OCI-LY1 (cell line): ENCODE results near the gene ST7L.

Experiments
- H2AFZ ChIP-seq: fragments of 200-600 bp; sonication (generic), shearing (Covaris generic); 2 replicates; pipeline ENCODE4 v1.6.0; 2014; ENCODE audit warnings: antibody characterized with exemption, mild to moderate bottlenecking, low read length
- H3F3A ChIP-seq: fragments of 200-600 bp; sonication (generic), shearing (Covaris generic); 2 replicates; pipeline ENCODE4 v1.6.0; 2014; ENCODE audit warnings: mild to moderate bottlenecking, antibody characterized with exemption, low read length, moderate library complexity; ENCODE audit not compliant: insufficient read depth
- H3K27ac ChIP-seq: fragments of 200-600 bp; sonication (generic); 2 replicates; pipeline ENCODE4 v1.5.1; 2014; ENCODE audit warnings: low read length, mixed run types, mild to moderate bottlenecking, low read depth; ENCODE audit not compliant: poor library complexity, severe bottlenecking
- H3K27me3 ChIP-seq: fragments of 200-600 bp; sonication (generic); 2 replicates; pipeline ENCODE4 v1.6.0; 2014; ENCODE audit warnings: antibody characterized with exemption, mild to moderate bottlenecking, low read length, moderate library complexity; ENCODE audit not compliant: insufficient read depth
- H3K36me3 ChIP-seq: fragments of 200-600 bp; sonication (generic); 2 replicates; pipeline ENCODE4 v1.6.1; 2014; ENCODE audit warnings: mild to moderate bottlenecking, antibody characterized with exemption, low read length, moderate library complexity, mixed read lengths; ENCODE audit not compliant: insufficient read depth
- H3K4me1 ChIP-seq: fragments of 200-600 bp; sonication (generic); 2 replicates; pipeline ENCODE4 v1.5.1; 2014; ENCODE audit warnings: mild to moderate bottlenecking, low read length, moderate library complexity; ENCODE audit not compliant: insufficient read depth, severe bottlenecking
- H3K4me2 ChIP-seq: fragments of 200-600 bp; sonication (generic), shearing (Covaris generic); 2 replicates; pipeline ENCODE4 v1.6.1; 2014; ENCODE audit warnings: low read length
- H3K4me3 ChIP-seq: fragments of 200-600 bp; sonication (generic); 2 replicates; pipeline ENCODE4 v1.5.1; 2014; ENCODE audit warnings: low read length, low read depth, mild to moderate bottlenecking, mixed read lengths; ENCODE audit not compliant: poor library complexity, severe bottlenecking
- H3K79me2 ChIP-seq: fragments of 200-600 bp; shearing (Covaris generic); 2 replicates; pipeline ENCODE4 v1.6.1; 2016; ENCODE audit warnings: mixed run types, low read length, mixed read lengths; ENCODE audit not compliant: insufficient read depth
- H3K9ac ChIP-seq: fragments of 200-600 bp; sonication (generic), shearing (Covaris generic); 2 replicates; pipeline ENCODE4 v1.6.1; 2014; ENCODE audit warnings: mild to moderate bottlenecking, low read length, mixed read lengths
- H3K9me2 ChIP-seq: fragments of 200-600 bp; sonication (generic), shearing (Covaris generic); 2 replicates; pipeline ENCODE4 v1.6.1; 2014; ENCODE audit warnings: low read depth, mild to moderate bottlenecking, low read length, mixed read lengths
- H3K9me3 ChIP-seq: fragments of 200-600 bp; shearing (Covaris generic); 2 replicates; pipeline ENCODE4 v1.6.1; 2014; ENCODE audit warnings: low read length, mixed read lengths
- H4K20me1 ChIP-seq: fragments of 200-600 bp; sonication (generic), shearing (Covaris generic); 2 replicates; pipeline ENCODE4 v1.6.0; 2016; ENCODE audit warnings: mild to moderate bottlenecking, low read length; ENCODE audit not compliant: insufficient read depth
- EZH2 ChIP-seq: fragments of 200-600 bp; sonication (generic), shearing (Covaris generic); IDR thresholded peaks from 2 replicates; pipeline ENCODE4 v1.8.0; 2017; ENCODE audit warnings: borderline replicate concordance, mixed run types, mild to moderate bottlenecking, antibody characterized with exemption, low read length, moderate library complexity, mixed read lengths
- TF ChIP-seq, protein P1 (sequence below): fragments of 200-600 bp; sonication (generic), shearing (Covaris generic); IDR thresholded peaks from 2 replicates; pipeline ENCODE4 v1.5.1; 2017; ENCODE audit warnings: mild to moderate bottlenecking, antibody characterized with exemption, low read length, moderate library complexity, mixed read lengths

ST7L gene

DNA sequence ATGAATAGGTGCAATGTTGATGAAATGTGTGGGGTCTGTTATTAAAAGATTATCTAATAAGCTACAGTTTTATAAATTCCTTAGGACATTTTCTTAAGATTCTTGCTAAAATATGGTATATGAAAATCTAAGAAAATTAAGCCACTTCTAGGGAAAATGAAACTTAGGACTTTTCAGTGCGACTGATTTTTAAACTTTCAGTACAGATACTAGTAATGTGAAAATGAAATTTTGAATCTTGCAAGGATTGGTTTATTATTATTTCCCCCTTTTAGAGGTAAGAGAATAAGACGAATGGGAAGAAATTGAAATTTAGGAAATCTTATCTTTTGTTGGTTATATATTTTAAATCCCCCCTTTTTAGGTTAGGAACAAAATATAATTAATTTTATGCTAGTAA, 17.1 kb upstream of the ST7L start:
- peaks cover 38% of the 10 kb centered on the region for H3K36me3 ChIP-seq
- peaks cover 4% of the 10 kb centered on the region for H4K20me1 ChIP-seq
- peaks cover 17% of the 10 kb centered on the region for H3K4me1 ChIP-seq
- H3K79me2 ChIP-seq: peaks cover 86% of the 10 kb centered on the region
- H3K27ac ChIP-seq: peak overlapping the region; percentile 41
- no peak overlapping the region for H3K4me3 ChIP-seq
- H3K4me2 ChIP-seq: no peak overlapping the region
- no peaks in the 10 kb centered on the region for H3K9me3 ChIP-seq
- H3F3A ChIP-seq: no peaks in the 10 kb centered on the region
- H3K27me3 ChIP-seq: no peaks in the 10 kb centered on the region
- no peaks in the 10 kb centered on the region for H3K9me2 ChIP-seq
- no peak overlapping the region for H2AFZ ChIP-seq
- H3K9ac ChIP-seq: no peak overlapping the region
- no peak for TF ChIP-seq EZH2
- TF ChIP-seq, protein P1, sequence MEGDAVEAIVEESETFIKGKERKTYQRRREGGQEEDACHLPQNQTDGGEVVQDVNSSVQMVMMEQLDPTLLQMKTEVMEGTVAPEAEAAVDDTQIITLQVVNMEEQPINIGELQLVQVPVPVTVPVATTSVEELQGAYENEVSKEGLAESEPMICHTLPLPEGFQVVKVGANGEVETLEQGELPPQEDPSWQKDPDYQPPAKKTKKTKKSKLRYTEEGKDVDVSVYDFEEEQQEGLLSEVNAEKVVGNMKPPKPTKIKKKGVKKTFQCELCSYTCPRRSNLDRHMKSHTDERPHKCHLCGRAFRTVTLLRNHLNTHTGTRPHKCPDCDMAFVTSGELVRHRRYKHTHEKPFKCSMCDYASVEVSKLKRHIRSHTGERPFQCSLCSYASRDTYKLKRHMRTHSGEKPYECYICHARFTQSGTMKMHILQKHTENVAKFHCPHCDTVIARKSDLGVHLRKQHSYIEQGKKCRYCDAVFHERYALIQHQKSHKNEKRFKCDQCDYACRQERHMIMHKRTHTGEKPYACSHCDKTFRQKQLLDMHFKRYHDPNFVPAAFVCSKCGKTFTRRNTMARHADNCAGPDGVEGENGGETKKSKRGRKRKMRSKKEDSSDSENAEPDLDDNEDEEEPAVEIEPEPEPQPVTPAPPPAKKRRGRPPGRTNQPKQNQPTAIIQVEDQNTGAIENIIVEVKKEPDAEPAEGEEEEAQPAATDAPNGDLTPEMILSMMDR: no peak

DNA sequence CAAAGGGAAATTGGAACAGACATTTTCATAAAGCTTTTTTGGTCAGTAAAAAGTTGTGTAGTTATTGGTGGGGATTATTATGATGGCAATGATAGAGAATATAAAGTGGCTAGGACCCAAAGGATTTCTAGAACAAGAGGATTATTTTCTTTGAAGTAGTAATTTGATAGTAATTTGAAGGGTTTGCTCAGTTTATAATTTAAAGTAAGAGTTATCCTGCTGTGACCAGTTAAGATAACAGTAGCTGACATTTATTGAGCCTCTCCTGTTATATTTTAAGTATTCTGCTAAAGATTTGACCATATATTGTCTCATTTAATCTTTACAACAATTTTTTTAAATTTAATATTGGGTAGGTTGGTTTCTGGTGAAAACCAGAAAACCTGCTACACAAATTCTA, 15.4 kb upstream of the ST7L start:
- H3F3A ChIP-seq: no peaks in the 10 kb centered on the region
- H2AFZ ChIP-seq: no peak overlapping the region
- no peaks in the 10 kb centered on the region for H3K27me3 ChIP-seq
- H3K4me2 ChIP-seq: no peak overlapping the region
- H3K9me3 ChIP-seq: no peaks in the 10 kb centered on the region
- no peak for TF ChIP-seq EZH2
- TF ChIP-seq, protein P1: no peak
- no peak overlapping the region for H3K4me3 ChIP-seq
- peaks cover 98% of the 10 kb centered on the region for H3K79me2 ChIP-seq
- no peak overlapping the region for H3K27ac ChIP-seq
- peaks cover 4% of the 10 kb centered on the region for H4K20me1 ChIP-seq
- H3K9me2 ChIP-seq: no peaks in the 10 kb centered on the region
- peaks cover 51% of the 10 kb centered on the region for H3K36me3 ChIP-seq
- H3K4me1 ChIP-seq: peaks cover 17% of the 10 kb centered on the region
- H3K9ac ChIP-seq: no peak overlapping the region

DNA sequence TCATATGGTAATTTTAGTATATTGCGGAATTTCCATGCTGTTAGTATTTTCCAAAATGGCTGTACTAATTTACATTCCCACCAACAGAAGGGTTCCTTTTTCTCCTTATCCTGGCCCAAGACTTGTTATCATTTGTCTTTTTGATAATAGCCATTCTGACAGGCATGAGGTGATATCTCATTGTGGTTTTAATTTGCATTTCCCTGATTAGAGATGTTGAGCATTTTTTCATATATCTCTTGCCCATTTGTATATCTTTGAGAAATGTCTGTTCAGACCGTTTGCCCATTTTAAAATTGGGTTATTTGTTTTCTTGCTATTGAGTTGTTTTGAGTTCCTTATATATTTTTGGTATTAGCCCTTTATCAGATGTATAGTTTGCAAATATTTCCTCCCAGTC, 14.7 kb upstream of the ST7L start:
- H2AFZ ChIP-seq: no peak overlapping the region
- peaks cover 54% of the 10 kb centered on the region for H3K36me3 ChIP-seq
- H3K9me3 ChIP-seq: no peaks in the 10 kb centered on the region
- H3K9me2 ChIP-seq: no peaks in the 10 kb centered on the region
- H3K27me3 ChIP-seq: no peaks in the 10 kb centered on the region
- no peak for TF ChIP-seq EZH2
- TF ChIP-seq, protein P1: no peak
- H3K9ac ChIP-seq: no peak overlapping the region
- H3K79me2 ChIP-seq: peaks cover 98% of the 10 kb centered on the region
- no peak overlapping the region for H3K27ac ChIP-seq
- H3K4me2 ChIP-seq: no peak overlapping the region
- peaks cover 18% of the 10 kb centered on the region for H3K4me1 ChIP-seq
- H3F3A ChIP-seq: no peaks in the 10 kb centered on the region
- H4K20me1 ChIP-seq: peaks cover 4% of the 10 kb centered on the region
- no peak overlapping the region for H3K4me3 ChIP-seq
